Measurements from ENCODE around the gene FBXO34. TPM values are rescaled to one million over a fixed set of nuclear protein-coding genes. Genes with fewer than 3 reads are reported as not detected.

Gene FBXO34
- total and polyA plus RNA-seq, 9 of the 15 experiments (the other 6 are each of a cell fraction or from before 2014, with no cell fraction given) = 6.3 to 24.9 (median 16.2) TPM

DNA sequence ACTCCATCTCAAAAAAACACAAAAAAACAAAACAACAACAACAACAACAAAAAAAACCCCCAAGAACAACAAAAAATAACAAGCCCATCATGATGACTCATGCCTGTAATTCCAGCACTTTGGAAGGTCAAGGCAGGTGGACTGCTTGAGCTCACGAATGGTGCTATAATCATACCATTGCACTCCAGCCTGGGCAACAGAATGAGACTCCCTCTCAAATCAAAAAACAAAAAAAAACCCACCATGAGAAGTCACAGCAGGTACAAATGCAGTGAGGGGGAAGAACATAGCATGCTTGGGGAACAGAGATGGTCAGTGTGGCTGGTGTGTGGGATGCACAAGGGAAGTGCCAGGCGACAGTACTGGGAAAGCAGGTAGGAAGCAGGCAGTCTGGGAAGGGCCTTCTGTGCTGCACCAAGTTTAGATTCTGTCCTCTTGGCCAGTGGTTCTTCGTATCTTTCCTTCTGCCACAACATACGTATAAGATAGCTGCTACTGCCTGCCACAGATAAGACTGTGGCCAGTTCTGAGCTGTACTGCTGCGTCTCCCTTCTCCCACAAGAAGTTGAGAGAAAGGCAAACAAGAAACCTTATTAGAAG lies 112.4 kb downstream of the FBXO34 start (continued):
- TF ChIP-seq, protein P1, sequence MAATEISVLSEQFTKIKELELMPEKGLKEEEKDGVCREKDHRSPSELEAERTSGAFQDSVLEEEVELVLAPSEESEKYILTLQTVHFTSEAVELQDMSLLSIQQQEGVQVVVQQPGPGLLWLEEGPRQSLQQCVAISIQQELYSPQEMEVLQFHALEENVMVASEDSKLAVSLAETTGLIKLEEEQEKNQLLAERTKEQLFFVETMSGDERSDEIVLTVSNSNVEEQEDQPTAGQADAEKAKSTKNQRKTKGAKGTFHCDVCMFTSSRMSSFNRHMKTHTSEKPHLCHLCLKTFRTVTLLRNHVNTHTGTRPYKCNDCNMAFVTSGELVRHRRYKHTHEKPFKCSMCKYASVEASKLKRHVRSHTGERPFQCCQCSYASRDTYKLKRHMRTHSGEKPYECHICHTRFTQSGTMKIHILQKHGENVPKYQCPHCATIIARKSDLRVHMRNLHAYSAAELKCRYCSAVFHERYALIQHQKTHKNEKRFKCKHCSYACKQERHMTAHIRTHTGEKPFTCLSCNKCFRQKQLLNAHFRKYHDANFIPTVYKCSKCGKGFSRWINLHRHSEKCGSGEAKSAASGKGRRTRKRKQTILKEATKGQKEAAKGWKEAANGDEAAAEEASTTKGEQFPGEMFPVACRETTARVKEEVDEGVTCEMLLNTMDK (IDR thresholded peaks at IDR 0.05; ENCODE audit: borderline replicate concordance, insufficient read depth, low read depth, low read length, poor library complexity, severe bottlenecking) = no peak
- no peak for TF ChIP-seq ZKSCAN8 (CRISPR knock-in tag; IDR thresholded peaks at IDR 0.05)
- no peak for TF ChIP-seq DIDO1 (tag; IDR thresholded peaks at IDR 0.05; ENCODE audit: low read depth)
- TF ChIP-seq, protein P2, sequence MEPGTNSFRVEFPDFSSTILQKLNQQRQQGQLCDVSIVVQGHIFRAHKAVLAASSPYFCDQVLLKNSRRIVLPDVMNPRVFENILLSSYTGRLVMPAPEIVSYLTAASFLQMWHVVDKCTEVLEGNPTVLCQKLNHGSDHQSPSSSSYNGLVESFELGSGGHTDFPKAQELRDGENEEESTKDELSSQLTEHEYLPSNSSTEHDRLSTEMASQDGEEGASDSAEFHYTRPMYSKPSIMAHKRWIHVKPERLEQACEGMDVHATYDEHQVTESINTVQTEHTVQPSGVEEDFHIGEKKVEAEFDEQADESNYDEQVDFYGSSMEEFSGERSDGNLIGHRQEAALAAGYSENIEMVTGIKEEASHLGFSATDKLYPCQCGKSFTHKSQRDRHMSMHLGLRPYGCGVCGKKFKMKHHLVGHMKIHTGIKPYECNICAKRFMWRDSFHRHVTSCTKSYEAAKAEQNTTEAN (CRISPR knock-in tag; IDR thresholded peaks at IDR 0.05) = no peak
- TF ChIP-seq CBFA2T2 (conservative IDR thresholded peaks at IDR 0.05) = peak; percentile 95
- no peak for TF ChIP-seq ZC3H8 (IDR thresholded peaks at IDR 0.05)
- TF ChIP-seq, protein P3, sequence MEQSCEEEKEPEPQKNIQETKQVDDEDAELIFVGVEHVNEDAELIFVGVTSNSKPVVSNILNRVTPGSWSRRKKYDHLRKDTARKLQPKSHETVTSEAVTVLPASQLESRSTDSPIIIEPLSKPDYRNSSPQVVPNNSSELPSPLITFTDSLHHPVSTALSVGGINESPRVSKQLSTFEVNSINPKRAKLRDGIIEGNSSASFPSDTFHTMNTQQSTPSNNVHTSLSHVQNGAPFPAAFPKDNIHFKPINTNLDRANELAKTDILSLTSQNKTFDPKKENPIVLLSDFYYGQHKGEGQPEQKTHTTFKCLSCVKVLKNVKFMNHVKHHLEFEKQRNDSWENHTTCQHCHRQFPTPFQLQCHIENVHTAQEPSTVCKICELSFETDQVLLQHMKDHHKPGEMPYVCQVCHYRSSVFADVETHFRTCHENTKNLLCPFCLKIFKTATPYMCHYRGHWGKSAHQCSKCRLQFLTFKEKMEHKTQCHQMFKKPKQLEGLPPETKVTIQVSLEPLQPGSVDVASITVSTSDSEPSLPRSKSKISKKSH (CRISPR knock-in tag; IDR thresholded peaks at IDR 0.05) = no peak
- TF ChIP-seq, protein P4, sequence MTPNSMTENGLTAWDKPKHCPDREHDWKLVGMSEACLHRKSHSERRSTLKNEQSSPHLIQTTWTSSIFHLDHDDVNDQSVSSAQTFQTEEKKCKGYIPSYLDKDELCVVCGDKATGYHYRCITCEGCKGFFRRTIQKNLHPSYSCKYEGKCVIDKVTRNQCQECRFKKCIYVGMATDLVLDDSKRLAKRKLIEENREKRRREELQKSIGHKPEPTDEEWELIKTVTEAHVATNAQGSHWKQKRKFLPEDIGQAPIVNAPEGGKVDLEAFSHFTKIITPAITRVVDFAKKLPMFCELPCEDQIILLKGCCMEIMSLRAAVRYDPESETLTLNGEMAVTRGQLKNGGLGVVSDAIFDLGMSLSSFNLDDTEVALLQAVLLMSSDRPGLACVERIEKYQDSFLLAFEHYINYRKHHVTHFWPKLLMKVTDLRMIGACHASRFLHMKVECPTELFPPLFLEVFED (CRISPR knock-in tag; conservative IDR thresholded peaks at IDR 0.05) = no peak
- peak; percentile 61 for TF ChIP-seq NEUROD1 (IDR thresholded peaks at IDR 0.05; ENCODE audit: borderline replicate concordance, low read depth, low read length, partially characterized antibody)
- no peak for TF ChIP-seq ZNF121 (CRISPR knock-in tag; conservative IDR thresholded peaks at IDR 0.05)
- no peak for TF ChIP-seq HMG20B (CRISPR knock-in tag; IDR thresholded peaks at IDR 0.05)
- TF ChIP-seq JUND (IDR thresholded peaks at IDR 0.05; ENCODE audit: borderline replicate concordance, low read depth, low read length) = peak; percentile 72; the same call in 1 of the 2 replicates
- peak; percentile 21; the same call in 1 of the 3 replicates for TF ChIP-seq JUND (tag; IDR thresholded peaks at IDR 0.05; ENCODE audit: borderline replicate concordance, low read depth, low read length)
- TF ChIP-seq TEAD2 (tag; IDR thresholded peaks at IDR 0.05) = no peak
- TF ChIP-seq ZBTB8A (IDR thresholded peaks at IDR 0.05; ENCODE audit: partially characterized antibody) = no peak
- TF ChIP-seq, protein P5, sequence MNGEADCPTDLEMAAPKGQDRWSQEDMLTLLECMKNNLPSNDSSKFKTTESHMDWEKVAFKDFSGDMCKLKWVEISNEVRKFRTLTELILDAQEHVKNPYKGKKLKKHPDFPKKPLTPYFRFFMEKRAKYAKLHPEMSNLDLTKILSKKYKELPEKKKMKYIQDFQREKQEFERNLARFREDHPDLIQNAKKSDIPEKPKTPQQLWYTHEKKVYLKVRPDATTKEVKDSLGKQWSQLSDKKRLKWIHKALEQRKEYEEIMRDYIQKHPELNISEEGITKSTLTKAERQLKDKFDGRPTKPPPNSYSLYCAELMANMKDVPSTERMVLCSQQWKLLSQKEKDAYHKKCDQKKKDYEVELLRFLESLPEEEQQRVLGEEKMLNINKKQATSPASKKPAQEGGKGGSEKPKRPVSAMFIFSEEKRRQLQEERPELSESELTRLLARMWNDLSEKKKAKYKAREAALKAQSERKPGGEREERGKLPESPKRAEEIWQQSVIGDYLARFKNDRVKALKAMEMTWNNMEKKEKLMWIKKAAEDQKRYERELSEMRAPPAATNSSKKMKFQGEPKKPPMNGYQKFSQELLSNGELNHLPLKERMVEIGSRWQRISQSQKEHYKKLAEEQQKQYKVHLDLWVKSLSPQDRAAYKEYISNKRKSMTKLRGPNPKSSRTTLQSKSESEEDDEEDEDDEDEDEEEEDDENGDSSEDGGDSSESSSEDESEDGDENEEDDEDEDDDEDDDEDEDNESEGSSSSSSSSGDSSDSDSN (IDR thresholded peaks at IDR 0.05; ENCODE audit: borderline replicate concordance in 1 of 2, low read depth in 2 of 2, low read length in 2 of 2) = no peak
- no peak for TF ChIP-seq HIVEP1 (CRISPR knock-in tag; IDR thresholded peaks at IDR 0.05)
- peak; percentile 91 for TF ChIP-seq STAT5A (IDR thresholded peaks at IDR 0.05; ENCODE audit: borderline replicate concordance, low read length)
- no peak for TF ChIP-seq NFATC3 (IDR thresholded peaks at IDR 0.05)
- TF ChIP-seq ATF1 (CRISPR knock-in tag; IDR thresholded peaks at IDR 0.05) = no peak
- TF ChIP-seq ATF1 (tag; IDR thresholded peaks at IDR 0.05) = peak; percentile 62
